ENCODE measurements around the gene OR6K6.

The OR6K6 gene

GRCh38 chr1:158754420-158754819 lies at the start of gene OR6K6:
TSS of gene OR6K6 (plus strand) at chr1:158754720. CDS start at chr1:158754888, 168 bp downstream.
- DNase-seq, result no peak

GRCh38 chr1:158706096-158706495 lies 48.4 kb upstream of the OR6K6 start:
- DNase-seq, result no peak

- no peak for DNase-seq
These were observed 43.4 kb upstream of the OR6K6 start for GRCh38 chr1:158711098-158711497.

GRCh38 chr1:158714754-158715153 lies 39.8 kb upstream of the OR6K6 start:
- no peak for DNase-seq

GRCh38 chr1:158716335-158716734 lies 38.2 kb upstream of the OR6K6 start:
- no peak for DNase-seq

- DNase-seq, result no peak
These were observed 37.2 kb upstream of the OR6K6 start for GRCh38 chr1:158717344-158717743.

GRCh38 chr1:158719664-158720063 lies 34.9 kb upstream of the OR6K6 start:
- no peak for DNase-seq

- no peak for DNase-seq
These were observed 33.9 kb upstream of the OR6K6 start, which contains the start of gene OR6K3 for GRCh38 chr1:158720620-158721019. TSS of gene OR6K3 (minus strand) at chr1:158720720. CDS start at chr1:158718115, 2,605 bp downstream.

- DNase-seq, result no peak
These were observed 30.1 kb upstream of the OR6K6 start for GRCh38 chr1:158724442-158724841.

- no peak for DNase-seq
These were observed 25.9 kb upstream of the OR6K6 start for GRCh38 chr1:158728510-158729225.

- no peak for DNase-seq
These were observed 24.1 kb upstream of the OR6K6 start for GRCh38 chr1:158730453-158730852.

- DNase-seq, result no peak
These were observed 22.8 kb upstream of the OR6K6 start for GRCh38 chr1:158731707-158732106.

- no peak for DNase-seq
These were observed 22.0 kb upstream of the OR6K6 start for GRCh38 chr1:158732524-158732923.

GRCh38 chr1:158735848-158736247 lies 18.7 kb upstream of the OR6K6 start:
- DNase-seq, result no peak

- no peak for DNase-seq
These were observed 2.3 kb upstream of the OR6K6 start for GRCh38 chr1:158752155-158752712.

GRCh38 chr1:158771950-158772866 lies 17.7 kb downstream of the OR6K6 start, which contains the start of gene OR6N1:
TSS of gene OR6N1 (minus strand) at chr1:158772195. CDS start at chr1:158766682, 5,513 bp downstream.
- DNase-seq, result no peak

- no peak for DNase-seq
These were observed 26.6 kb downstream of the OR6K6 start, which contains the start of gene OR6N2 for GRCh38 chr1:158781104-158781503. TSS of gene OR6N2 (minus strand) at chr1:158781204. CDS start at chr1:158777635, 3,569 bp downstream.

GRCh38 chr1:158793604-158794003 lies 39.1 kb downstream of the OR6K6 start:
- DNase-seq, result peak; percentile 53

GRCh38 chr1:158794247-158794646 lies 39.7 kb downstream of the OR6K6 start:
- DNase-seq, result no peak

- peak; percentile 22 for DNase-seq
These were observed 44.0 kb downstream of the OR6K6 start for GRCh38 chr1:158798531-158798930.

GRCh38 chr1:158799689-158800088 lies 45.2 kb downstream of the OR6K6 start:
- DNase-seq, result no peak

GRCh38 chr1:158800526-158800925 lies 46.0 kb downstream of the OR6K6 start:
- no peak for DNase-seq

- DNase-seq, result no peak
These were observed 46.9 kb downstream of the OR6K6 start for GRCh38 chr1:158801396-158801795.
